H1 (cell line): ENCODE data around the gene RIPOR2.

ENCODE experiments used
- ASH2L ChIP-seq: fragments of 200-600, 300-600 bp; sonication (generic); IDR thresholded peaks from one replicate; pipeline ENCODE4 v1.7.1; 2017; ENCODE audit warnings: low read length
- BACH1 ChIP-seq: IDR thresholded peaks from 2 replicates; pipeline ENCODE4 v1.6.1; 2012; ENCODE audit warnings: low read length, improper control_type of control experiment
- CEBPB ChIP-seq: IDR thresholded peaks from 2 replicates; pipeline ENCODE4 v1.6.1; 2012; ENCODE audit warnings: low read depth, low read length
- CTCF ChIP-seq, 3 experiments: IDR thresholded peaks; 1 replicate in 2 of 3; 2 replicates in 1 of 3; pipeline versions ENCODE4 v1.5.1 to v1.6.1; 2011; ENCODE audit warnings: low read length in 3 of 3, mild to moderate bottlenecking in 3 of 3, inconsistent platforms in 2 of 3, low read depth in 1 of 3, moderate library complexity in 1 of 3; ENCODE audit not compliant: insufficient read depth in 1 of 3; ENCODE audit errors: control extremely low read depth in 1 of 3
- GTF2F1 ChIP-seq: IDR thresholded peaks from 2 replicates; pipeline ENCODE4 v1.6.1; 2012; ENCODE audit warnings: low read depth, low read length, improper control_type of control experiment, borderline replicate concordance
- MAFK ChIP-seq: IDR thresholded peaks from 2 replicates; pipeline ENCODE4 v1.6.1; 2012; ENCODE audit warnings: low read depth, mild to moderate bottlenecking, improper control_type of control experiment, low read length
- POLR2A ChIP-seq, 2 experiments: IDR thresholded peaks; 1 replicate in 1 of 2; 2 replicates in 1 of 2; pipeline ENCODE4 v1.6.1; 2011; ENCODE audit warnings: low read depth in 2 of 2, low read length in 2 of 2, mild to moderate bottlenecking in 2 of 2; ENCODE audit errors: control extremely low read depth in 1 of 2
- RNF2 ChIP-seq: fragments of 200-900, 300-1000 bp; sonication (generic); IDR thresholded peaks from 2 replicates; pipeline ENCODE4 v1.7.1; 2016; ENCODE audit warnings: borderline replicate concordance, low read depth, mild to moderate bottlenecking, antibody characterized with exemption, low read length; ENCODE audit not compliant: poor library complexity, severe bottlenecking; ENCODE audit errors: missing control alignments
- SAP30 ChIP-seq: fragments of 300-600 bp; sonication (generic); IDR thresholded peaks from 2 replicates; pipeline ENCODE4 v1.7.1; 2012; ENCODE audit warnings: low read length, moderate library complexity, mild to moderate bottlenecking, inconsistent platforms; ENCODE audit not compliant: insufficient read depth, insufficient replicate concordance
- SIN3A ChIP-seq, 2 experiments: IDR thresholded peaks in 1 of 2; conservative IDR thresholded peaks in 1 of 2; 2 replicates each; pipeline ENCODE4 v1.6.1; 2011 to 2012; ENCODE audit warnings: low read length in 2 of 2, improper control_type of control experiment in 1 of 2, low read depth in 1 of 2, mild to moderate bottlenecking in 1 of 2

- TF ChIP-seq POLR2A (IDR thresholded peaks at IDR 0.05; ENCODE audit: control extremely low read depth in 1 of 2, low read depth in 2 of 2, low read length in 2 of 2) (no peak), SAP30 (no peak), BACH1 (no peak), SIN3A (conservative IDR thresholded peaks at IDR 0.05 in 1 of 2, IDR thresholded peaks at IDR 0.05 in 1 of 2; ENCODE audit: low read depth in 1 of 2, low read length in 2 of 2) (no peak), GTF2F1 (no peak), MAFK (no peak), RNF2 (no peak), ASH2L (no peak), CEBPB (no peak), CTCF (IDR thresholded peaks at IDR 0.05; ENCODE audit: control extremely low read depth in 1 of 3, insufficient read depth in 1 of 3, low read depth in 1 of 3, low read length in 3 of 3) (no peak)
Observed at GRCh38 chr6:24887545-24888140, 48.1 kb downstream of the RIPOR2 start.
